NB4 (cell line): ENCODE results near the gene FOXP1.

Source experiments
- POLR2A ChIP-seq: IDR thresholded peaks from 2 replicates; pipeline ENCODE4 v1.6.1; 2011; ENCODE audit warnings: mild to moderate bottlenecking; ENCODE audit not compliant: insufficient read length; ENCODE audit errors: extremely low read depth
- TF ChIP-seq, protein P1 (sequence below): IDR thresholded peaks from 2 replicates; pipeline ENCODE4 v1.6.1; 2011; ENCODE audit warnings: low read depth, low read length
- TF ChIP-seq, protein P2 (sequence below): IDR thresholded peaks from one replicate; pipeline ENCODE4 v1.5.1; 2012; ENCODE audit warnings: low read depth, low read length

GRCh38 chr3:71103430-71103921, 480.1 kb downstream of the FOXP1 start:
- TF ChIP-seq POLR2A = no peak
- TF ChIP-seq, protein P1, sequence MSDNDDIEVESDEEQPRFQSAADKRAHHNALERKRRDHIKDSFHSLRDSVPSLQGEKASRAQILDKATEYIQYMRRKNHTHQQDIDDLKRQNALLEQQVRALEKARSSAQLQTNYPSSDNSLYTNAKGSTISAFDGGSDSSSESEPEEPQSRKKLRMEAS = no peak
- TF ChIP-seq, protein P2, sequence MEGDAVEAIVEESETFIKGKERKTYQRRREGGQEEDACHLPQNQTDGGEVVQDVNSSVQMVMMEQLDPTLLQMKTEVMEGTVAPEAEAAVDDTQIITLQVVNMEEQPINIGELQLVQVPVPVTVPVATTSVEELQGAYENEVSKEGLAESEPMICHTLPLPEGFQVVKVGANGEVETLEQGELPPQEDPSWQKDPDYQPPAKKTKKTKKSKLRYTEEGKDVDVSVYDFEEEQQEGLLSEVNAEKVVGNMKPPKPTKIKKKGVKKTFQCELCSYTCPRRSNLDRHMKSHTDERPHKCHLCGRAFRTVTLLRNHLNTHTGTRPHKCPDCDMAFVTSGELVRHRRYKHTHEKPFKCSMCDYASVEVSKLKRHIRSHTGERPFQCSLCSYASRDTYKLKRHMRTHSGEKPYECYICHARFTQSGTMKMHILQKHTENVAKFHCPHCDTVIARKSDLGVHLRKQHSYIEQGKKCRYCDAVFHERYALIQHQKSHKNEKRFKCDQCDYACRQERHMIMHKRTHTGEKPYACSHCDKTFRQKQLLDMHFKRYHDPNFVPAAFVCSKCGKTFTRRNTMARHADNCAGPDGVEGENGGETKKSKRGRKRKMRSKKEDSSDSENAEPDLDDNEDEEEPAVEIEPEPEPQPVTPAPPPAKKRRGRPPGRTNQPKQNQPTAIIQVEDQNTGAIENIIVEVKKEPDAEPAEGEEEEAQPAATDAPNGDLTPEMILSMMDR = no peak
